ENCODE measurements around the gene FOXA1.
A peak's percentile ranks its signal among the peaks of the same experiment; 100 is the strongest.

FOXA1 gene

DNA sequence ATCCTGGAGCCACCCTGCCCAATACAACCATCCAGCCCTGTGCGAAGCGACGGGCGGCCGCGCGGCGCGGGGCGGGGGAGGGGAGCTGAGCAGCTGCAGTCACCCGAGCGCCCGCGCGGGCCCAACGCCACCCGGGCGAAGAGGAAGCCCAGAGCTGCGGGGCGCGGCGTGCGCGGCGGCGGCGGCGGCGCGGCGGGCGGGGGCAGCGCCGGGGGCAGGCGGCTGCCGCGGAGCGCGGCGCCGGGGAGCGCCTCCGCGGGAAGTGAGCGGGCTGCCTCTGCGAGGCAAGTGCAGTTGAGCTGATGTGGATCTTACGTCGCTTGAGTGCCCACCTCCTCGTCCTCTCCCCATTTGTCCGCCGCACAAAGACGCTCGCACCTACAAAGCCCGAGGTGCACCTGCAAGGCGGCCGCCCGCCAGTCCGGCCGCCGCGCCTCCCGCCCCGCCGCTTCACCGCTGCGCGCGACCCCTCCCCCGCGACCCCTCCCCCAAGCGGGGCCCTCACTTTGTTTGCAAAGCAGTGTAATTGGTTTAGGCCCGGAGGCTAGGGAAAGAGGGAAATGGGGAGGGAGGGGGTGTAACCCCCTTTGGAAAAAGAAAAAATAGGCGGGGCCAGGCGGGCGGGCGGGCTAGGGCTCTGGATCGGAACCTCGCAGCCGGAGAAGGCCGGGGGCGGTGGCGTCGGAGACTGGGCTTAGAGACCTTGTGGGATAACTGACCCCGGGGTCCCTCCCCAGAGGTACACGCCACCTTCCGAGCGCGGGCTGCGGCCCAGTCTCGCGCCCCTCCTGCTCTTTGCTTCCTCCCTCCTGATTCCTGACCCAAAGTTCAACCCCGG, at the start of gene FOXA1, which contains the start of gene TTC6:
Gene FOXA1, minus strand, starts transcription at position 279 of the 838 bp plus-strand sequence. Its CDS starts 277 bp downstream, at position 2.
Gene TTC6, plus strand, starts transcription at position 659 of the 838 bp plus-strand sequence. CDS start 26,436 bp downstream, outside the sequence.
- H3K4me3 ChIP-seq (ENCODE audit: low read depth, low read length) = peak within 1 kb of the TSS; percentile 75

More for the DNA sequence above, at the start of gene FOXA1, which contains the start of gene TTC6:
- peak within 1 kb of the TSS; percentile 99 for H3K27ac ChIP-seq (ENCODE audit: extremely low read depth, low read depth, low read length)
- H3K9me3 ChIP-seq (ENCODE audit: control insufficient read depth, insufficient read depth, low read depth, low read length) = no peaks in the 10 kb centered on the region
- CTCF ChIA-PET = interaction anchor here (0.7 to 2.8 kb wide), 9 partner anchors 10 to 363 kb away, joined by 3 to 15 read pairs (median 3); no protein-coding TSS in a partner anchor
- POLR2A ChIA-PET = interaction anchor here (0.6 to 2.0 kb wide), 5 partner anchors 26 to 337 kb away, joined by 3 to 6 read pairs (median 4); no protein-coding TSS in a partner anchor
- peaks cover 3% of the 10 kb centered on the region; the same call in 1 of the 2 replicates for H3K4me1 ChIP-seq (ENCODE audit: control insufficient read depth, insufficient read depth, low read length)
- peak; percentile 70 for TF ChIP-seq ZBTB8A (tag by site-specific recombination; IDR thresholded peaks at IDR 0.05)
- TF ChIP-seq, protein P1, sequence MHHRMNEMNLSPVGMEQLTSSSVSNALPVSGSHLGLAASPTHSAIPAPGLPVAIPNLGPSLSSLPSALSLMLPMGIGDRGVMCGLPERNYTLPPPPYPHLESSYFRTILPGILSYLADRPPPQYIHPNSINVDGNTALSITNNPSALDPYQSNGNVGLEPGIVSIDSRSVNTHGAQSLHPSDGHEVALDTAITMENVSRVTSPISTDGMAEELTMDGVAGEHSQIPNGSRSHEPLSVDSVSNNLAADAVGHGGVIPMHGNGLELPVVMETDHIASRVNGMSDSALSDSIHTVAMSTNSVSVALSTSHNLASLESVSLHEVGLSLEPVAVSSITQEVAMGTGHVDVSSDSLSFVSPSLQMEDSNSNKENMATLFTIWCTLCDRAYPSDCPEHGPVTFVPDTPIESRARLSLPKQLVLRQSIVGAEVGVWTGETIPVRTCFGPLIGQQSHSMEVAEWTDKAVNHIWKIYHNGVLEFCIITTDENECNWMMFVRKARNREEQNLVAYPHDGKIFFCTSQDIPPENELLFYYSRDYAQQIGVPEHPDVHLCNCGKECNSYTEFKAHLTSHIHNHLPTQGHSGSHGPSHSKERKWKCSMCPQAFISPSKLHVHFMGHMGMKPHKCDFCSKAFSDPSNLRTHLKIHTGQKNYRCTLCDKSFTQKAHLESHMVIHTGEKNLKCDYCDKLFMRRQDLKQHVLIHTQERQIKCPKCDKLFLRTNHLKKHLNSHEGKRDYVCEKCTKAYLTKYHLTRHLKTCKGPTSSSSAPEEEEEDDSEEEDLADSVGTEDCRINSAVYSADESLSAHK (tag by site-specific recombination; IDR thresholded peaks at IDR 0.05) = no peak
- TF ChIP-seq, protein P2, sequence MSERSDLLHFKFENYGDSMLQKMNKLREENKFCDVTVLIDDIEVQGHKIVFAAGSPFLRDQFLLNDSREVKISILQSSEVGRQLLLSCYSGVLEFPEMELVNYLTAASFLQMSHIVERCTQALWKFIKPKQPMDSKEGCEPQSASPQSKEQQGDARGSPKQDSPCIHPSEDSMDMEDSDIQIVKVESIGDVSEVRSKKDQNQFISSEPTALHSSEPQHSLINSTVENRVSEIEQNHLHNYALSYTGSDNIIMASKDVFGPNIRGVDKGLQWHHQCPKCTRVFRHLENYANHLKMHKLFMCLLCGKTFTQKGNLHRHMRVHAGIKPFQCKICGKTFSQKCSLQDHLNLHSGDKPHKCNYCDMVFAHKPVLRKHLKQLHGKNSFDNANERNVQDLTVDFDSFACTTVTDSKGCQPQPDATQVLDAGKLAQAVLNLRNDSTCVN (tag by site-specific recombination; optimal IDR thresholded peaks at IDR 0.05) = peak; percentile 59
- no peak for TF ChIP-seq SALL2 (tag by site-specific recombination; IDR thresholded peaks at IDR 0.05; ENCODE audit: borderline replicate concordance)
- peak; percentile 56 for TF ChIP-seq SP2 (tag by site-specific recombination; IDR thresholded peaks at IDR 0.05)
- TF ChIP-seq ZNF335 (tag by site-specific recombination; conservative IDR thresholded peaks at IDR 0.05) = no peak
- peak; percentile 13; the same call in 1 of the 2 replicates for TF ChIP-seq SP3 (tag by site-specific recombination; IDR thresholded peaks at IDR 0.05)
- TF ChIP-seq, protein P3, sequence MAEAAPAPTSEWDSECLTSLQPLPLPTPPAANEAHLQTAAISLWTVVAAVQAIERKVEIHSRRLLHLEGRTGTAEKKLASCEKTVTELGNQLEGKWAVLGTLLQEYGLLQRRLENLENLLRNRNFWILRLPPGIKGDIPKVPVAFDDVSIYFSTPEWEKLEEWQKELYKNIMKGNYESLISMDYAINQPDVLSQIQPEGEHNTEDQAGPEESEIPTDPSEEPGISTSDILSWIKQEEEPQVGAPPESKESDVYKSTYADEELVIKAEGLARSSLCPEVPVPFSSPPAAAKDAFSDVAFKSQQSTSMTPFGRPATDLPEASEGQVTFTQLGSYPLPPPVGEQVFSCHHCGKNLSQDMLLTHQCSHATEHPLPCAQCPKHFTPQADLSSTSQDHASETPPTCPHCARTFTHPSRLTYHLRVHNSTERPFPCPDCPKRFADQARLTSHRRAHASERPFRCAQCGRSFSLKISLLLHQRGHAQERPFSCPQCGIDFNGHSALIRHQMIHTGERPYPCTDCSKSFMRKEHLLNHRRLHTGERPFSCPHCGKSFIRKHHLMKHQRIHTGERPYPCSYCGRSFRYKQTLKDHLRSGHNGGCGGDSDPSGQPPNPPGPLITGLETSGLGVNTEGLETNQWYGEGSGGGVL (tag by site-specific recombination; IDR thresholded peaks at IDR 0.05) = peak; percentile 72
- TF ChIP-seq KLF16 (tag by site-specific recombination; IDR thresholded peaks at IDR 0.05) = 0 out of 2 replicates have a peak, but pooled peaks have one; percentile 18
- peak; percentile 6; the same call in 1 of the 2 replicates for TF ChIP-seq HOXD13 (CRISPR knock-in tag; IDR thresholded peaks at IDR 0.05; ENCODE audit: borderline replicate concordance)
- TF ChIP-seq, protein P4, sequence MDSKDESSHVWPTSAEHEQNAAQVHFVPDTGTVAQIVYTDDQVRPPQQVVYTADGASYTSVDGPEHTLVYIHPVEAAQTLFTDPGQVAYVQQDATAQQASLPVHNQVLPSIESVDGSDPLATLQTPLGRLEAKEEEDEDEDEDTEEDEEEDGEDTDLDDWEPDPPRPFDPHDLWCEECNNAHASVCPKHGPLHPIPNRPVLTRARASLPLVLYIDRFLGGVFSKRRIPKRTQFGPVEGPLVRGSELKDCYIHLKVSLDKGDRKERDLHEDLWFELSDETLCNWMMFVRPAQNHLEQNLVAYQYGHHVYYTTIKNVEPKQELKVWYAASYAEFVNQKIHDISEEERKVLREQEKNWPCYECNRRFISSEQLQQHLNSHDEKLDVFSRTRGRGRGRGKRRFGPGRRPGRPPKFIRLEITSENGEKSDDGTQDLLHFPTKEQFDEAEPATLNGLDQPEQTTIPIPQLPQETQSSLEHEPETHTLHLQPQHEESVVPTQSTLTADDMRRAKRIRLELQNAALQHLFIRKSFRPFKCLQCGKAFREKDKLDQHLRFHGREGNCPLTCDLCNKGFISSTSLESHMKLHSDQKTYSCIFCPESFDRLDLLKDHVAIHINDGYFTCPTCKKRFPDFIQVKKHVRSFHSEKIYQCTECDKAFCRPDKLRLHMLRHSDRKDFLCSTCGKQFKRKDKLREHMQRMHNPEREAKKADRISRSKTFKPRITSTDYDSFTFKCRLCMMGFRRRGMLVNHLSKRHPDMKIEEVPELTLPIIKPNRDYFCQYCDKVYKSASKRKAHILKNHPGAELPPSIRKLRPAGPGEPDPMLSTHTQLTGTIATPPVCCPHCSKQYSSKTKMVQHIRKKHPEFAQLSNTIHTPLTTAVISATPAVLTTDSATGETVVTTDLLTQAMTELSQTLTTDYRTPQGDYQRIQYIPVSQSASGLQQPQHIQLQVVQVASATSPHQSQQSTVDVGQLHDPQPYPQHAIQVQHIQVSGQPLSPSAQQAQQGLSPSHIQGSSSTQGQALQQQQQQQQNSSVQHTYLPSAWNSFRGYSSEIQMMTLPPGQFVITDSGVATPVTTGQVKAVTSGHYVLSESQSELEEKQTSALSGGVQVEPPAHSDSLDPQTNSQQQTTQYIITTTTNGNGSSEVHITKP (tag by site-specific recombination; IDR thresholded peaks at IDR 0.05) = peak; percentile 69
- peak; percentile 33; the same call in 1 of the 2 replicates for TF ChIP-seq KLF1 (tag by site-specific recombination; IDR thresholded peaks at IDR 0.05)
- TF ChIP-seq, protein P5, sequence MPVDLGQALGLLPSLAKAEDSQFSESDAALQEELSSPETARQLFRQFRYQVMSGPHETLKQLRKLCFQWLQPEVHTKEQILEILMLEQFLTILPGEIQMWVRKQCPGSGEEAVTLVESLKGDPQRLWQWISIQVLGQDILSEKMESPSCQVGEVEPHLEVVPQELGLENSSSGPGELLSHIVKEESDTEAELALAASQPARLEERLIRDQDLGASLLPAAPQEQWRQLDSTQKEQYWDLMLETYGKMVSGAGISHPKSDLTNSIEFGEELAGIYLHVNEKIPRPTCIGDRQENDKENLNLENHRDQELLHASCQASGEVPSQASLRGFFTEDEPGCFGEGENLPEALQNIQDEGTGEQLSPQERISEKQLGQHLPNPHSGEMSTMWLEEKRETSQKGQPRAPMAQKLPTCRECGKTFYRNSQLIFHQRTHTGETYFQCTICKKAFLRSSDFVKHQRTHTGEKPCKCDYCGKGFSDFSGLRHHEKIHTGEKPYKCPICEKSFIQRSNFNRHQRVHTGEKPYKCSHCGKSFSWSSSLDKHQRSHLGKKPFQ (tag by site-specific recombination; IDR thresholded peaks at IDR 0.05) = no peak
- TF ChIP-seq, protein P6, sequence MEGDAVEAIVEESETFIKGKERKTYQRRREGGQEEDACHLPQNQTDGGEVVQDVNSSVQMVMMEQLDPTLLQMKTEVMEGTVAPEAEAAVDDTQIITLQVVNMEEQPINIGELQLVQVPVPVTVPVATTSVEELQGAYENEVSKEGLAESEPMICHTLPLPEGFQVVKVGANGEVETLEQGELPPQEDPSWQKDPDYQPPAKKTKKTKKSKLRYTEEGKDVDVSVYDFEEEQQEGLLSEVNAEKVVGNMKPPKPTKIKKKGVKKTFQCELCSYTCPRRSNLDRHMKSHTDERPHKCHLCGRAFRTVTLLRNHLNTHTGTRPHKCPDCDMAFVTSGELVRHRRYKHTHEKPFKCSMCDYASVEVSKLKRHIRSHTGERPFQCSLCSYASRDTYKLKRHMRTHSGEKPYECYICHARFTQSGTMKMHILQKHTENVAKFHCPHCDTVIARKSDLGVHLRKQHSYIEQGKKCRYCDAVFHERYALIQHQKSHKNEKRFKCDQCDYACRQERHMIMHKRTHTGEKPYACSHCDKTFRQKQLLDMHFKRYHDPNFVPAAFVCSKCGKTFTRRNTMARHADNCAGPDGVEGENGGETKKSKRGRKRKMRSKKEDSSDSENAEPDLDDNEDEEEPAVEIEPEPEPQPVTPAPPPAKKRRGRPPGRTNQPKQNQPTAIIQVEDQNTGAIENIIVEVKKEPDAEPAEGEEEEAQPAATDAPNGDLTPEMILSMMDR (tag by site-specific recombination; IDR thresholded peaks at IDR 0.05) = 0 out of 2 replicates have a peak, but pooled peaks have one; percentile 9
- TF ChIP-seq KLF9 (tag by site-specific recombination; IDR thresholded peaks at IDR 0.05; ENCODE audit: low read depth) = peak; percentile 62
- no peak for TF ChIP-seq SCRT1 (tag by site-specific recombination; IDR thresholded peaks at IDR 0.05; ENCODE audit: borderline replicate concordance)
- TF ChIP-seq, protein P7, sequence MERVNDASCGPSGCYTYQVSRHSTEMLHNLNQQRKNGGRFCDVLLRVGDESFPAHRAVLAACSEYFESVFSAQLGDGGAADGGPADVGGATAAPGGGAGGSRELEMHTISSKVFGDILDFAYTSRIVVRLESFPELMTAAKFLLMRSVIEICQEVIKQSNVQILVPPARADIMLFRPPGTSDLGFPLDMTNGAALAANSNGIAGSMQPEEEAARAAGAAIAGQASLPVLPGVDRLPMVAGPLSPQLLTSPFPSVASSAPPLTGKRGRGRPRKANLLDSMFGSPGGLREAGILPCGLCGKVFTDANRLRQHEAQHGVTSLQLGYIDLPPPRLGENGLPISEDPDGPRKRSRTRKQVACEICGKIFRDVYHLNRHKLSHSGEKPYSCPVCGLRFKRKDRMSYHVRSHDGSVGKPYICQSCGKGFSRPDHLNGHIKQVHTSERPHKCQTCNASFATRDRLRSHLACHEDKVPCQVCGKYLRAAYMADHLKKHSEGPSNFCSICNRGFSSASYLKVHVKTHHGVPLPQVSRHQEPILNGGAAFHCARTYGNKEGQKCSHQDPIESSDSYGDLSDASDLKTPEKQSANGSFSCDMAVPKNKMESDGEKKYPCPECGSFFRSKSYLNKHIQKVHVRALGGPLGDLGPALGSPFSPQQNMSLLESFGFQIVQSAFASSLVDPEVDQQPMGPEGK (tag by site-specific recombination; IDR thresholded peaks at IDR 0.05) = peak; percentile 59
- peak; percentile 79; the same call in 1 of the 2 replicates for TF ChIP-seq IKZF3 (tag by site-specific recombination; IDR thresholded peaks at IDR 0.05)
- TF ChIP-seq ZNF211 (tag by site-specific recombination; IDR thresholded peaks at IDR 0.05; ENCODE audit: low read depth) = no peak
- peaks cover 0 to 15% of the 10 kb centered on the region in 2 experiments; a peak in 1 of 3 replicates for H3K36me3 ChIP-seq (ENCODE audit: control insufficient read depth in 2 of 2, insufficient read depth in 1 of 2, low read length in 2 of 2)
